GM23248 (cell line): ENCODE results near the gene ADAM33. TPM values are rescaled to one million over a fixed set of nuclear protein-coding genes. Genes with fewer than 3 reads are reported as not detected.

Source experiments
- DNase-seq: peaks from one replicate; pipeline ENCODE4 v3.0.0-alpha.2; 2015
- H2AFZ ChIP-seq: fragments of 200-600 bp; sonication (generic); 2 replicates; pipeline ENCODE4 v1.6.1; 2016; ENCODE audit warnings: antibody characterized with exemption
- H3F3A ChIP-seq: fragments of 200-600 bp; sonication (generic); 2 replicates; pipeline ENCODE4 v1.6.1; 2016; ENCODE audit warnings: mild to moderate bottlenecking, antibody characterized with exemption, mixed run types; ENCODE audit not compliant: insufficient read depth
- H3K27ac ChIP-seq: fragments of 200-600 bp; sonication (generic); 2 replicates; pipeline ENCODE4 v1.5.1; 2016; ENCODE audit warnings: mild to moderate bottlenecking
- H3K27me3 ChIP-seq: fragments of 200-600 bp; sonication (generic); replicated peaks from 2 replicates; pipeline ENCODE4 v1.6.1; 2016; ENCODE audit warnings: mild to moderate bottlenecking; ENCODE audit not compliant: insufficient read depth
- H3K36me3 ChIP-seq: fragments of 200-600 bp; sonication (generic); 2 replicates; pipeline ENCODE4 v1.6.1; 2016; ENCODE audit warnings: low read depth, mild to moderate bottlenecking
- H3K4me1 ChIP-seq: fragments of 200-600 bp; sonication (generic); 2 replicates; pipeline ENCODE4 v1.6.1; 2016; ENCODE audit warnings: mild to moderate bottlenecking; ENCODE audit not compliant: insufficient read depth
- H3K4me2 ChIP-seq: fragments of 200-600 bp; sonication (generic); one replicate; pipeline ENCODE4 v1.6.1; 2016; ENCODE audit warnings: mild to moderate bottlenecking; ENCODE audit not compliant: unreplicated experiment
- H3K4me3 ChIP-seq: fragments of 200-600 bp; sonication (generic); 2 replicates; pipeline ENCODE4 v1.5.1; 2016; ENCODE audit warnings: mild to moderate bottlenecking
- H3K79me2 ChIP-seq: fragments of 200-600 bp; sonication (generic); 2 replicates; pipeline ENCODE4 v1.6.1; 2016; ENCODE audit warnings: mild to moderate bottlenecking; ENCODE audit not compliant: insufficient read depth
- H3K9ac ChIP-seq: fragments of 200-600 bp; sonication (generic); 2 replicates; pipeline ENCODE4 v1.6.1; 2016; ENCODE audit warnings: mild to moderate bottlenecking
- H3K9me2 ChIP-seq: fragments of 200-600 bp; sonication (generic); 2 replicates; pipeline ENCODE4 v1.6.1; 2016; ENCODE audit warnings: mixed run types, mild to moderate bottlenecking, moderate library complexity; ENCODE audit not compliant: insufficient read depth
- H3K9me3 ChIP-seq: fragments of 200-600 bp; sonication (generic); one replicate; pipeline ENCODE4 v1.6.1; 2017; ENCODE audit warnings: low read depth
- H4K20me1 ChIP-seq: fragments of 200-600 bp; sonication (generic); 2 replicates; pipeline ENCODE4 v1.6.0; 2016; ENCODE audit not compliant: insufficient read depth
- EZH2 ChIP-seq: fragments of 200-600 bp; sonication (generic); IDR thresholded peaks from 2 replicates; pipeline ENCODE4 v1.6.1; 2018; ENCODE audit warnings: antibody characterized with exemption, mild to moderate bottlenecking; ENCODE audit not compliant: insufficient read depth, poor library complexity, severe bottlenecking
- EZH2phosphoT487 ChIP-seq: fragments of 200-600 bp; sonication (generic); IDR thresholded peaks from 2 replicates; pipeline ENCODE4 v1.6.1; 2018; ENCODE audit warnings: antibody characterized with exemption, moderate library complexity, mild to moderate bottlenecking, low read depth; ENCODE audit not compliant: insufficient read depth
- WGBS, 2 experiments: methylation state at CpG; one replicate each; pipeline ENCODE4 v1.1.6; 2015 to 2017; ENCODE audit warnings: low lambda C conversion rate in 2 of 2, low coverage in 1 of 2; ENCODE audit errors: missing lambda C conversion rate in 2 of 2; 5-methylcytosine and 5-hydroxymethylcytosine counted together
- in situ Hi-C: fragments of 300-500 bp; cut with MboI; formaldehyde crosslinking; loops from 2 replicates; pipeline ENCODE4 v1.15.0; 2020
- polyA plus RNA-seq: library from polyadenylated mRNA; unstranded; fragments of >200 nt; fragmentation: Nextera tagmentation; extraction: Ambion mirVana; gene quantifications from 2 replicates; pipeline ENCODE4 v1.2.1, GENCODE V29; 2016
- total RNA-seq: library from RNA; depleted of rRNA; stranded (reverse); fragments of >200 nt; shearing (Covaris generic); gene quantifications from 2 replicates; pipeline ENCODE4 v1.2.3, GENCODE V29; 2014

ADAM33 gene
- total and polyA plus RNA-seq, 2 experiments from 2014 or later: 22.6 to 53.1 TPM

DNA sequence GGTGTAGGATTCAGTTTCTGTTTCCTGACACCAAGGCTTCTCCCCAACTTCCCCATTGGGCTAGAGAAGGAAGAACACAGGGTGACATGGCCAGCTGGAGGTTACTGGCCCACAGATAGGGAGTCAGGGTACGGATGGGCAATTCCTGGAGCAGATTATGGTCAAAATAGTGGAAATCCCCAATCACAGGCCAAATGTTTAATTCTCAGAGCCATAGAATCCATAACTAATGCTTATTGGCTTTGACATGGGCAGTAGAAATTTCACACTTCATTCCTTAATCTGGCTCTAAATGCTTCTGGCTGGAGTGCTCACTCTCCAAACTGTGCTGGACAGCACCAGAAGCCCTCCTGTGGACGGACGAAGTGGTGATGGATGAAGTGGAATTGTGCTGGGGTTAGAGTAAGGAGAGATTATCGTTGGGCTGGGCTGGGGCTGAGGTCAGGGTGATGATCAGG, 29.7 kb upstream of the ADAM33 start:
- no peaks in the 10 kb centered on the region for H3K79me2 ChIP-seq
- no peaks in the 10 kb centered on the region for H3K27me3 ChIP-seq
- H3K4me2 ChIP-seq: no peak overlapping the region
- H3K9ac ChIP-seq: no peak overlapping the region
- no peaks in the 10 kb centered on the region for H3K9me2 ChIP-seq
- no peaks in the 10 kb centered on the region for H4K20me1 ChIP-seq
- H3K4me1 ChIP-seq: no peaks in the 10 kb centered on the region; the same call in 1 of the 2 replicates
- TF ChIP-seq EZH2phosphoT487 (no peak), EZH2 (no peak)
- H3K36me3 ChIP-seq: no peaks in the 10 kb centered on the region
- 64 to 72% methylated on average over 4 of the region's 4 CpGs for WGBS, 2 experiments
- in situ Hi-C loops: no loop called here
- no peak overlapping the region for H3K27ac ChIP-seq
- H3K4me3 ChIP-seq: no peak overlapping the region
- H3F3A ChIP-seq: peaks cover 5% of the 10 kb centered on the region; the same call in 1 of the 2 replicates
- H2AFZ ChIP-seq: no peak overlapping the region
- no peaks in the 10 kb centered on the region for H3K9me3 ChIP-seq
- no peak for DNase-seq

DNA sequence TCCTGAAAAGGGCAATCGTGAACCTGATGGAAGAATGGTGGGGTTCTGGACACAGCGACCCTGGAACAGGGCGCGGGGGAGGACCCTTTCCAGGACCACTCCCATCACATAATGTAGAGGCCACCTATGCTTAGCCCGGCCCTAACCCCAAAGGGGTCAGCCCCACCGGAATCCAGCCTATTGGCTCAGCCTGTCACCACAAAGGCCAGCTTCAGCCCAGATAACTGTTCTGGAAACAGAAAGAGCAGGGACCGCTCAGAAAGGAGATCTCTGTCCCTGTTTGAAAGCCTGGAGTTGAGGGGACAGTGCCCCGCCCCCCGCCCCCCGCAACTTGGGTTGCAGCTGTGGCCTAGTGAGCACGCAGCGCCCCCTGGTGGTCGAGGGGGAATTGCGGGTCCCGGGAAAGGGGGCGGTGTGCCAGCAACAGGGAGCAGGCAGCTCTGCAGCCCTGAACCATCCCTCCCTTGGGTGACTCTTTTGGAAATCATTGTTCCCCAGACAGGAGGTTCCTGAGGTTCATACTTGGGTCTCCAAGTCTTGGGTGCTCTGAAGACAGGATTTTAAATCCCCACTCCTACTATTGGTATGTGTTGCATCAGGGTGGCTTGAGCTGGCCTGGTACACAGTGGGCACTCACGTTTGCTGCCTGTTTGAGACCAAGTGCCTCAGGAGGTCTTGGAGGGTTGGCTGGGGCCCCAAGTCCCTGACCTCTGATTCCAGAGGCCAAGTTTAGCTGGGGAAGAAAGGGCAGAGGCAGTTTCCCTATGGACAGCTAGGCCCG, 29.1 kb upstream of the ADAM33 start:
- H4K20me1 ChIP-seq: no peaks in the 10 kb centered on the region
- no peak overlapping the region for H2AFZ ChIP-seq
- no peaks in the 10 kb centered on the region for H3K27me3 ChIP-seq
- peak; percentile 63 for DNase-seq
- no peak overlapping the region for H3K4me2 ChIP-seq
- H3K4me3 ChIP-seq: no peak overlapping the region
- H3K9me3 ChIP-seq: no peaks in the 10 kb centered on the region
- no peaks in the 10 kb centered on the region for H3K9me2 ChIP-seq
- in situ Hi-C loops: no loop called here
- H3K4me1 ChIP-seq: no peaks in the 10 kb centered on the region; the same call in 1 of the 2 replicates
- H3K79me2 ChIP-seq: no peaks in the 10 kb centered on the region
- TF ChIP-seq EZH2phosphoT487 (no peak), EZH2 (no peak)
- WGBS, 2 experiments: 16 to 20% methylated on average over 15 to 18 of the region's 18 CpGs
- peaks cover 5% of the 10 kb centered on the region; the same call in 1 of the 2 replicates for H3F3A ChIP-seq
- no peak overlapping the region for H3K9ac ChIP-seq
- no peaks in the 10 kb centered on the region for H3K36me3 ChIP-seq
- no peak overlapping the region for H3K27ac ChIP-seq

DNA sequence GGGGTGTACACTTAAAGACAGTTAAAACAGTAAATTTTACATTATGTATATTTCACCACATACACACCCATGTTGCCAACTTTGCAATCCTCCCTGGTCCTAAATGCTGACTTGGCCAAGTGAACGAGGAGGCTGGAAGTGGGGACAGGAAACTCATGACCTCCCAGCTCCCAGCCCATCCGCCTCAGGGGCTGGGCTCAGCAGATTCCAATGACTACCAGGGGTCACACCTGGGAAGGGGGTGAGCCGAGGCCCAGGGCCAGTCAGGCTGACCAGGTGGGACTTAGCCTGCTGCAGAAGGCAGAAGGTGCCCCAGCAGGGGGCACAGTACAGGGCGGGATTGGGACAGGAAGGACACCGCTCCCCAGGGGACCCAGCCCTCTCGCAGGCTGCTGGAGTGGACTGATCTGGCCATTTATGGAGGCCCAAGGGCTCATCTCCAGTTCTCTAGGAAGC, 28.2 kb upstream of the ADAM33 start:
- in situ Hi-C loops: no loop called here

DNA sequence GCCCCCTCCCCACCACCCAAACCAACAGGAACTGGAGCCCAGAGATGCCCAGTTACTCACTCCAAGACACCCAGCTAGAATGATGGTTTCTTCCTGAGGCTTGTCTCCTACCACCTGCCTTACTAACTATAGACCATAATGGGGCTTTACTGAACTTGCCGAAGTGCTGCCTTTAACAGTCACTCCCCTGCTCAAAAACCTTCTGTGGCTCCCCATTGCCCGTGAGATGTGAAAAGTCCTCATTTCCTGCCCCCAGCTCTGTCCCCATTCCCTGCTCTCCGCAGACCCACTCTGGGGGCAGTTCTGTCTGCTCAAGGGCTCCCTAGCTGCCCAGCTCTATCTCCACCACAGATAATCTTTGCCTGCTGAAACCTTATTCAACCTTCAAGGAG, 25.7 kb upstream of the ADAM33 start:
- H3F3A ChIP-seq: peaks cover 5% of the 10 kb centered on the region; the same call in 1 of the 2 replicates
- H4K20me1 ChIP-seq: no peaks in the 10 kb centered on the region
- no peaks in the 10 kb centered on the region for H3K27me3 ChIP-seq
- H2AFZ ChIP-seq: no peak overlapping the region
- no peaks in the 10 kb centered on the region for H3K9me2 ChIP-seq
- DNase-seq: no peak
- no peaks in the 10 kb centered on the region for H3K79me2 ChIP-seq
- H3K4me2 ChIP-seq: no peak overlapping the region
- H3K4me3 ChIP-seq: no peak overlapping the region
- 77 to 83% methylated on average over 3 of the region's 3 CpGs for WGBS, 2 experiments
- no peaks in the 10 kb centered on the region for H3K36me3 ChIP-seq
- in situ Hi-C loops: no loop called here
- H3K9me3 ChIP-seq: no peaks in the 10 kb centered on the region
- TF ChIP-seq EZH2: no peak
- H3K4me1 ChIP-seq: no peaks in the 10 kb centered on the region; the same call in 1 of the 2 replicates
- H3K9ac ChIP-seq: no peak overlapping the region
- no peak overlapping the region for H3K27ac ChIP-seq

More for the DNA sequence above, 28.2 kb upstream of the ADAM33 start:
- no peak for DNase-seq
- Histone ChIP-seq H3K27ac (no peak overlapping the region), H3K9ac (no peak overlapping the region), H4K20me1 (no peaks in the 10 kb centered on the region), H3K27me3 (no peaks in the 10 kb centered on the region), H3F3A (peaks cover 5% of the 10 kb centered on the region; the same call in 1 of the 2 replicates), H3K4me1 (no peaks in the 10 kb centered on the region; the same call in 1 of the 2 replicates), H3K4me3 (no peak overlapping the region), H2AFZ (no peak overlapping the region), H3K9me2 (no peaks in the 10 kb centered on the region), H3K4me2 (no peak overlapping the region), H3K36me3 (no peaks in the 10 kb centered on the region), H3K79me2 (no peaks in the 10 kb centered on the region), H3K9me3 (no peaks in the 10 kb centered on the region)
- TF ChIP-seq EZH2phosphoT487: no peak
- TF ChIP-seq EZH2: no peak
- WGBS, 2 experiments: 59 to 61% methylated on average over 6 of the region's 6 CpGs
